PC-9 (cell line): Measurements from ENCODE around the gene FBXW7. TPM values are rescaled to one million over a fixed set of nuclear protein-coding genes. Genes with fewer than 3 reads are reported as not detected.

Experiments
- BruUV-seq: library from RNA; stranded (reverse); fragments of 400-500 nt; replicated peaks from 2 replicates; lab custom pipeline; 2021; lab: Mats Ljungman, UMichigan
- CTCF ChIA-PET: fragments of 300-600 bp; sonication (Branson Sonifier 250); formaldehyde crosslinking; loops from one replicate; lab custom pipeline; 2022; ENCODE audit warnings: antibody characterized with exemption; lab: Charles Lee
- POLR2A ChIA-PET: fragments of 300-600 bp; sonication (Branson Sonifier 250); formaldehyde crosslinking; loops from one replicate; lab custom pipeline; 2022; ENCODE audit warnings: antibody characterized with exemption; ENCODE audit not compliant: unreplicated experiment; lab: Charles Lee
- DNase-seq, 2 experiments: peaks; one replicate each; pipeline versions ENCODE4 v3.0.0 to v3.0.0-alpha.2; 2015 to 2022; ENCODE audit warnings: mixed read lengths in 1 of 2
- H2AFZ ChIP-seq: fragments of 200-600 bp; sonication (generic); 2 replicates; pipeline ENCODE4 v1.8.1; 2017; ENCODE audit warnings: antibody characterized with exemption
- H3F3A ChIP-seq: fragments of 200-600 bp; sonication (generic); 2 replicates; pipeline ENCODE4 v1.8.1; 2017; ENCODE audit warnings: antibody characterized with exemption, mild to moderate bottlenecking, low read depth; ENCODE audit not compliant: insufficient read depth
- H3K27ac ChIP-seq: fragments of 200-600 bp; sonication (generic); 2 replicates; pipeline ENCODE4 v1.6.1; 2016; ENCODE audit warnings: mixed run types
- H3K27me3 ChIP-seq: fragments of 200-600 bp; sonication (generic); 2 replicates; pipeline ENCODE4 v1.6.1; 2016; ENCODE audit warnings: low read depth, mixed run types; ENCODE audit not compliant: insufficient read depth
- H3K36me3 ChIP-seq: fragments of 200-600 bp; sonication (generic); 2 replicates; pipeline ENCODE4 v1.6.1; 2016; ENCODE audit warnings: low read depth, mixed run types
- H3K4me1 ChIP-seq: fragments of 200-600 bp; sonication (generic); replicated peaks from 2 replicates; pipeline ENCODE4 v1.6.1; 2016; ENCODE audit warnings: mixed run types; ENCODE audit not compliant: insufficient read depth
- H3K4me2 ChIP-seq: fragments of 200-600 bp; sonication (generic); 2 replicates; pipeline ENCODE4 v1.6.1; 2017; ENCODE audit warnings: mixed run types
- H3K4me3 ChIP-seq: fragments of 200-600 bp; sonication (generic); 2 replicates; pipeline ENCODE4 v1.6.1; 2016; ENCODE audit warnings: mixed run types
- H3K79me2 ChIP-seq: fragments of 200-600 bp; sonication (generic); 2 replicates; pipeline ENCODE4 v1.6.1; 2017; ENCODE audit warnings: low read depth, mixed run types
- H3K9me2 ChIP-seq: fragments of 200-600 bp; sonication (generic); 2 replicates; pipeline ENCODE4 v1.8.1; 2017; ENCODE audit warnings: mild to moderate bottlenecking; ENCODE audit not compliant: insufficient read depth
- H3K9me3 ChIP-seq: fragments of 200-600 bp; sonication (generic); 2 replicates; pipeline ENCODE4 v1.8.1; 2016; ENCODE audit warnings: low read depth; ENCODE audit not compliant: insufficient read depth
- H4K20me1 ChIP-seq: fragments of 200-600 bp; sonication (generic); 2 replicates; pipeline ENCODE4 v1.8.1; 2017; ENCODE audit not compliant: insufficient read depth
- EZH2 ChIP-seq: fragments of 200-600 bp; sonication (generic); IDR thresholded peaks from 2 replicates; pipeline ENCODE4 v1.8.0; 2017; ENCODE audit warnings: antibody characterized with exemption, low read depth
- intact Hi-C: fragments of 100-400 bp; cut with micrococcal nuclease; formaldehyde crosslinking; loops from one replicate; pipeline ENCODE4 v1.10.0; 2022; ENCODE audit not compliant: unreplicated experiment
- total RNA-seq: library from RNA; stranded (reverse); gene quantifications from 2 replicates; pipeline ENCODE4 v1.2.3, GENCODE V29; 2021
- TF ChIP-seq, protein P1 (sequence below): fragments of 200-600 bp; sonication (generic); conservative IDR thresholded peaks from 2 replicates; pipeline ENCODE4 v1.6.1; 2017; ENCODE audit warnings: mixed run types, antibody characterized with exemption, mild to moderate bottlenecking, moderate library complexity

FBXW7 gene
- total RNA-seq, 1 experiment from 2014 or later = 30.2 TPM

GRCh38 chr4:152508386-152508785 lies 27.5 kb downstream of the FBXW7 start:
- peaks cover 50% of the 10 kb centered on the region for H3K79me2 ChIP-seq
- POLR2A ChIA-PET = no interaction called here
- H3K9me2 ChIP-seq = no peaks in the 10 kb centered on the region

DNA sequence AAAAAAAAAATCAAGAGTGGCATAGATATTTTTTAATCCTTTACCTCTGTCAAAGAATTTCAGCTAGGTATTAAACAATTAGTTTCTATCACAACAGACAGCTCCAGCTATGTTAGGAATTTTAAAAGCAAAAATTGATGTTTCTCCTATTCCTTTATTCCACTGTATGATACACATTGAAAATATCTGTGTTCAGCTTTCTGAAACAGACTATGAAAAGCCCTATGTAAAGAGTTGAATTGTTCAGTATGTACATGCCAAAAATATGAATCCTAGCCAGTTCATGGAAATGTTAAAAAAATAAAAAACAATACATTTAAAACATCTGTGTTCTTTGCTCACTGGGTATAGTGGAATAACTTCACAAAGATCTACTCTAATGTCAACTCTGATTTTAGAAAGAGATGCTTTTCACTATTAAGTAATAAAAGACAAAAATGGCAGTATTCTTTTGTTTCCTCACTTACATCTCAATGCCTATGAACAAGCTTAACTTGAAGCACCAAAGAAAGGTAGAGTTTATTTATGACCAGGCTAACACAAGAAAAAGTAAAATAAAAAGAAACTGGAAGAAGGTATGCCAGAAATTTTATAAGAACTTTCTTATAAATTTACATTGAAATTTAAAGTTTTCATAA lies 32.1 kb downstream of the FBXW7 start:
- Histone ChIP-seq H3K9me3 (no peaks in the 10 kb centered on the region), H2AFZ (no peak overlapping the region), H3K27me3 (no peaks in the 10 kb centered on the region), H3K4me1 (no peaks in the 10 kb centered on the region), H3K9me2 (no peaks in the 10 kb centered on the region), H3F3A (0 out of 2 replicates have a peak, but pooled peaks cover 8% of the 10 kb centered on the region), H3K79me2 (peaks cover 53% of the 10 kb centered on the region), H3K4me3 (no peak overlapping the region), H3K27ac (no peak overlapping the region), H4K20me1 (peaks cover 16% of the 10 kb centered on the region; the same call in 1 of the 2 replicates), H3K4me2 (no peak overlapping the region), H3K36me3 (no peaks in the 10 kb centered on the region)
- POLR2A ChIA-PET = no interaction called here
- intact Hi-C loops = loop anchor here (10.0 kb wide), 1 partner anchor 89 kb away; no protein-coding TSS in a partner anchor
- CTCF ChIA-PET = no interaction called here
- no TSS peak for BruUV-seq
- no peak for DNase-seq
- TF ChIP-seq, protein P1, sequence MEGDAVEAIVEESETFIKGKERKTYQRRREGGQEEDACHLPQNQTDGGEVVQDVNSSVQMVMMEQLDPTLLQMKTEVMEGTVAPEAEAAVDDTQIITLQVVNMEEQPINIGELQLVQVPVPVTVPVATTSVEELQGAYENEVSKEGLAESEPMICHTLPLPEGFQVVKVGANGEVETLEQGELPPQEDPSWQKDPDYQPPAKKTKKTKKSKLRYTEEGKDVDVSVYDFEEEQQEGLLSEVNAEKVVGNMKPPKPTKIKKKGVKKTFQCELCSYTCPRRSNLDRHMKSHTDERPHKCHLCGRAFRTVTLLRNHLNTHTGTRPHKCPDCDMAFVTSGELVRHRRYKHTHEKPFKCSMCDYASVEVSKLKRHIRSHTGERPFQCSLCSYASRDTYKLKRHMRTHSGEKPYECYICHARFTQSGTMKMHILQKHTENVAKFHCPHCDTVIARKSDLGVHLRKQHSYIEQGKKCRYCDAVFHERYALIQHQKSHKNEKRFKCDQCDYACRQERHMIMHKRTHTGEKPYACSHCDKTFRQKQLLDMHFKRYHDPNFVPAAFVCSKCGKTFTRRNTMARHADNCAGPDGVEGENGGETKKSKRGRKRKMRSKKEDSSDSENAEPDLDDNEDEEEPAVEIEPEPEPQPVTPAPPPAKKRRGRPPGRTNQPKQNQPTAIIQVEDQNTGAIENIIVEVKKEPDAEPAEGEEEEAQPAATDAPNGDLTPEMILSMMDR = no peak
- TF ChIP-seq EZH2 = no peak

More at GRCh38 chr4:152508386-152508785, 27.5 kb downstream of the FBXW7 start:
- intact Hi-C loops = loop anchor here (10.0 kb wide), 1 partner anchor 94 kb away; no protein-coding TSS in a partner anchor
- Histone ChIP-seq H3K36me3 (no peaks in the 10 kb centered on the region), H4K20me1 (no peaks in the 10 kb centered on the region), H3K27me3 (no peaks in the 10 kb centered on the region), H3K27ac (no peak overlapping the region), H3K9me3 (no peaks in the 10 kb centered on the region), H2AFZ (no peak overlapping the region), H3K4me2 (no peak overlapping the region), H3K4me1 (no peaks in the 10 kb centered on the region), H3F3A (0 out of 2 replicates have a peak, but pooled peaks cover 4% of the 10 kb centered on the region), H3K4me3 (no peak overlapping the region)
- peak in 1 of 2 experiments; percentile 34 for DNase-seq
- no TSS peak for BruUV-seq
- TF ChIP-seq, protein P1 = no peak
- TF ChIP-seq EZH2 = no peak
- CTCF ChIA-PET = no interaction called here

- TF ChIP-seq EZH2 = no peak
- TF ChIP-seq, protein P1 = no peak
- Histone ChIP-seq H3K4me3 (no peak overlapping the region), H3K4me1 (no peaks in the 10 kb centered on the region), H3K9me2 (no peaks in the 10 kb centered on the region), H3K27ac (no peak overlapping the region), H2AFZ (no peak overlapping the region), H3F3A (0 out of 2 replicates have a peak, but pooled peaks cover 6% of the 10 kb centered on the region), H4K20me1 (peaks cover 16% of the 10 kb centered on the region; the same call in 1 of the 2 replicates), H3K27me3 (no peaks in the 10 kb centered on the region), H3K79me2 (peaks cover 55% of the 10 kb centered on the region), H3K4me2 (no peak overlapping the region), H3K9me3 (no peaks in the 10 kb centered on the region), H3K36me3 (no peaks in the 10 kb centered on the region)
- ChIA-PET CTCF (interaction anchor here (0.5 to 1.6 kb wide), 5 partner anchors 12 to 305 kb away, joined by 3 to 7 read pairs (median 5); no protein-coding TSS in a partner anchor), POLR2A (interaction anchor here (0.6 to 0.7 kb wide), 2 partner anchors 34 to 152 kb away, joined by 3 read pairs; partner anchors contain the start of gene FBXW7)
- intact Hi-C loops = loop anchor here (1.0 to 10.0 kb wide), 2 partner anchors 87 to 233 kb away; no protein-coding TSS in a partner anchor
- BruUV-seq = no TSS peak
- DNase-seq = no peak
Measured at GRCh38 chr4:152501846-152502536, 33.9 kb downstream of the FBXW7 start.
